Measurements from ENCODE around the gene CLEC12A. TPM values are rescaled to one million over a fixed set of nuclear protein-coding genes. Genes with fewer than 3 reads are reported as not detected.

CLEC12A gene
- total and polyA plus RNA-seq, 4 experiments from 2014 or later: 0.22 TPM; not detected in 3

DNA sequence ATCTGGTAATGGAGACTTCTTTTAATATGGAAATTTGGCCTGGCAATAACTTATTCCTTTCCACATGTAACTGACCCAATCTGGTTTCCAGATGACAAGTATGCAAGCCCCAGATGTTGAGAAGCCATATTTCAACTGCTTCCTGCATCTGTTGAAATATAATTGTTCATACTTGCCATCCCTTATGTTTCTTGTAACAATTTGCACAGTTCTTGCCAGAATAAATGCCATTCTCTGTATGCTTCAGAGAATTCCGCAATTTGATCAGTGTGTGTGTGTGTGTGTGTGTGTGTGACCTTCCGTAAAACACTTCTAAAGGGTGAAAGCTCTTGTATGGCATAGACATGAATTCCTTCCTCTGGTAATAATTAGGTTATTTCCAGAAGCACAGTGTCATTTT, 37.3 kb upstream of the CLEC12A start:
- no peaks in the 10 kb centered on the region for H3K9me3 Mint-ChIP-seq
- ChIA-PET POLR2A (ENCODE audit: partially characterized antibody) (interaction anchor here (0.6 to 0.9 kb wide), 2 partner anchors 173 to 749 kb away, joined by 3 read pairs; partner anchors contain the start of gene CD69), CTCF (ENCODE audit: partially characterized antibody) (interaction anchor here (1.5 kb wide), 1 partner anchor 120 kb away, joined by 7 read pairs; no protein-coding TSS in a partner anchor)
- no peaks in the 10 kb centered on the region for H3K36me3 Mint-ChIP-seq
- DNase-seq: no peak
- no peaks in the 10 kb centered on the region for H3K9me3 ChIP-seq (ENCODE audit: control insufficient read depth in 1 of 2, low read length in 2 of 2)
- no peaks in the 10 kb centered on the region for H3K4me1 ChIP-seq (ENCODE audit: insufficient read depth, low read length)
- peaks cover 0 to 4% of the 10 kb centered on the region in 2 donors for H3K27me3 Mint-ChIP-seq
- no peak overlapping the region for H3K27ac Mint-ChIP-seq
- H3K36me3 ChIP-seq (ENCODE audit: insufficient read depth, low read length): no peaks in the 10 kb centered on the region
- H3K27me3 ChIP-seq (ENCODE audit: insufficient read depth, low read length): no peaks in the 10 kb centered on the region
- H3K4me3 ChIP-seq (ENCODE audit: low read length in 2 of 2): no peak overlapping the region
- H3K4me3 Mint-ChIP-seq: no peak overlapping the region
- no peak overlapping the region for H3K27ac ChIP-seq (ENCODE audit: low read depth, low read length)
- intact Hi-C loops (cut with micrococcal nuclease): no loop called here
- no peaks in the 10 kb centered on the region for H3K4me1 Mint-ChIP-seq

DNA sequence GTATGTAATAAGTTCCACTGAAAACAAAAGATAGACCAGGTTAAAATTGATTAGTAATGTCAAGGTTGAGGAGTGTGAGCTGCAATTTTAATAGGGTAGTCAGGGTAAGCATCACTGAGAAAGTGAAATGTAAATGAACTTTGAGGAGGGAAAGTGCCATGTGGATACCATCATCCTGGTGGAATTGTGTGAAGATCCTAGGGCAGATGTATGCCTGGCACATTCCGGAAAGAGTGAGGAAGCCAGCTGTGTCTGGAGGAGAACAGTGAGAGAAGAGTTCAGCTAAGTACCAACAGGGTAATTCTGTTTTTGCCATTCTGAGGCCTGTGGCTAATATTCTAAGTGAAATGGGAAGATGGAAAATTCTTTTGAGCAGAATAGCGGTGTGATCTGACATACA, 36.2 kb upstream of the CLEC12A start:
- no peak overlapping the region for H3K27ac ChIP-seq (ENCODE audit: low read depth, low read length)
- Mint-ChIP-seq H3K36me3 (no peaks in the 10 kb centered on the region), H3K4me1 (no peaks in the 10 kb centered on the region), H3K9me3 (no peaks in the 10 kb centered on the region), H3K4me3 (no peak overlapping the region), H3K27me3 (peaks cover 0 to 4% of the 10 kb centered on the region in 2 donors), H3K27ac (no peak overlapping the region)
- ChIA-PET POLR2A (ENCODE audit: partially characterized antibody) (interaction anchor here (0.9 kb wide), 1 partner anchor 174 kb away, joined by 3 read pairs; the partner anchor contains the start of gene CD69), CTCF (ENCODE audit: partially characterized antibody) (interaction anchor here (1.5 kb wide), 1 partner anchor 121 kb away, joined by 7 read pairs; no protein-coding TSS in a partner anchor)
- H3K27me3 ChIP-seq (ENCODE audit: insufficient read depth, low read length): no peaks in the 10 kb centered on the region
- H3K36me3 ChIP-seq (ENCODE audit: insufficient read depth, low read length): no peaks in the 10 kb centered on the region
- intact Hi-C loops (cut with micrococcal nuclease): no loop called here
- no peaks in the 10 kb centered on the region for H3K9me3 ChIP-seq (ENCODE audit: control insufficient read depth in 1 of 2, low read length in 2 of 2)
- DNase-seq: no peak
- no peak overlapping the region for H3K4me3 ChIP-seq (ENCODE audit: low read length in 2 of 2)
- H3K4me1 ChIP-seq (ENCODE audit: insufficient read depth, low read length): no peaks in the 10 kb centered on the region

DNA sequence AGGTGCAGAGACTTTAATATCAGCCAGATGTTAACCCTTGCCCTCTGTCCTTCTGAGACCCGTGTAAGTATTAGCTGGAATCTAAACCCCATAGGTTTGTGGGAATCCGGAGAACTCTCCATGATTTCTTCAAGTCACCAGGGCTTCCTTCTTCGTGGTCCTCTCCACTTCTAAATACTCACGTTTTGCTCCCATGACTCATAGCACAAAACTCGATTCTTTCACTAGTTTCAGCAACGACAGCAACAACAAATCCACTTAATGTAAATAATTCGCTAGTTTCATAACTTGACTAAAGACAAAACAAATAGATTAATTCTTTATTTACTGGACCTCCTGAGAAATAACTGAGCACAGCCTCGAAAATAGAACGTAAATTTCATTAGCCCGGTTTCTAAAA, 34.6 kb upstream of the CLEC12A start:
- Histone ChIP-seq H3K36me3 (ENCODE audit: insufficient read depth, low read length) (no peaks in the 10 kb centered on the region), H3K4me1 (ENCODE audit: insufficient read depth, low read length) (no peaks in the 10 kb centered on the region), H3K9me3 (ENCODE audit: control insufficient read depth in 1 of 2, low read length in 2 of 2) (no peaks in the 10 kb centered on the region), H3K27me3 (ENCODE audit: insufficient read depth, low read length) (no peaks in the 10 kb centered on the region), H3K4me3 (ENCODE audit: low read length in 2 of 2) (no peak overlapping the region), H3K27ac (ENCODE audit: low read depth, low read length) (no peak overlapping the region)
- H3K36me3 Mint-ChIP-seq: no peaks in the 10 kb centered on the region
- POLR2A ChIA-PET (ENCODE audit: partially characterized antibody): no interaction called here
- DNase-seq: no peak
- H3K27me3 Mint-ChIP-seq: peaks cover 0 to 7% of the 10 kb centered on the region in 2 donors
- CTCF ChIA-PET (ENCODE audit: partially characterized antibody): interaction anchor here (1.6 kb wide), 1 partner anchor 9 kb away, joined by 3 read pairs; no protein-coding TSS in a partner anchor
- intact Hi-C loops (cut with micrococcal nuclease): no loop called here
- H3K9me3 Mint-ChIP-seq: no peaks in the 10 kb centered on the region
- H3K27ac Mint-ChIP-seq: no peak overlapping the region
- peaks cover 0 to 5% (median under 1%) of the 10 kb centered on the region in 4 donors for H3K4me1 Mint-ChIP-seq
- no peak overlapping the region for H3K4me3 Mint-ChIP-seq

- POLR2A ChIA-PET (ENCODE audit: partially characterized antibody): no interaction called here
- Histone ChIP-seq H3K4me1 (ENCODE audit: insufficient read depth, low read length) (no peaks in the 10 kb centered on the region), H3K36me3 (ENCODE audit: insufficient read depth, low read length) (no peaks in the 10 kb centered on the region), H3K9me3 (ENCODE audit: control insufficient read depth in 1 of 2, low read length in 2 of 2) (no peaks in the 10 kb centered on the region), H3K4me3 (ENCODE audit: low read length in 2 of 2) (no peak overlapping the region), H3K27ac (ENCODE audit: low read depth, low read length) (no peak overlapping the region), H3K27me3 (ENCODE audit: insufficient read depth, low read length) (no peaks in the 10 kb centered on the region)
- Mint-ChIP-seq H3K27me3 (peaks cover 0 to 3% of the 10 kb centered on the region in 2 donors), H3K36me3 (no peaks in the 10 kb centered on the region), H3K4me1 (peaks cover 4 to 25% (median 9%) of the 10 kb centered on the region in 4 donors), H3K4me3 (no peak overlapping the region), H3K27ac (no peak overlapping the region), H3K9me3 (no peaks in the 10 kb centered on the region)
- intact Hi-C loops (cut with micrococcal nuclease): loop anchor here (2.0 to 5.0 kb wide), 3 partner anchors 67 to 250 kb away; no protein-coding TSS in a partner anchor
- CTCF ChIA-PET (ENCODE audit: partially characterized antibody): interaction anchor here (0.8 to 2.2 kb wide), 10 partner anchors 9 to 213 kb away, joined by 3 to 12 read pairs (median 4); no protein-coding TSS in a partner anchor
- DNase-seq: no peak
These were observed 30.8 kb upstream of the CLEC12A start for GRCh38 chr12:9940375-9940774.

DNA sequence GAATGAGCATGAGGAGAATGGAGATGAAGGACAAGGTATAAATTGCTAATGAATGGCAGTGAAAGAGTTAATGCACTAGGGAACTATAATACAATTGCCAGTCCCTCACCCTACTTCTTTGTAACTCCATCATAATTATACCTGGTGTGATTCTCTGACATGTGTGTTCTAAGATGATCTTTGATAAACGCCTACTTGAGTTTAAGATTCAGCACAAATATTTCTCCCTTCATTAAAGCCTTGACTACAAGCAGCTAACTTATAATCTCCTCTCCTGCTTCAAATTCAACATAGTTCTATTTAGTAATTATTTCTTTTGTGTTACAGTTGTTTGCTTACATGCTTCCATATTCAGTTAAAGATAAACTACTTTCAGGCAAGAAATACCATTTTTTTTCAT, 29.4 kb upstream of the CLEC12A start:
- POLR2A ChIA-PET (ENCODE audit: partially characterized antibody): interaction anchor here (0.8 to 1.1 kb wide), 2 partner anchors 165 to 181 kb away, joined by 3 read pairs; partner anchors contain the start of gene CD69
- no peaks in the 10 kb centered on the region for H3K9me3 ChIP-seq (ENCODE audit: control insufficient read depth in 1 of 2, low read length in 2 of 2)
- H3K36me3 Mint-ChIP-seq: no peaks in the 10 kb centered on the region
- peaks cover 4 to 25% (median 9%) of the 10 kb centered on the region in 4 donors for H3K4me1 Mint-ChIP-seq
- intact Hi-C loops (cut with micrococcal nuclease): loop anchor here (2.0 to 5.0 kb wide), 3 partner anchors 65 to 249 kb away; no protein-coding TSS in a partner anchor
- DNase-seq: no peak
- CTCF ChIA-PET (ENCODE audit: partially characterized antibody): interaction anchor here (1.1 kb wide), 1 partner anchor 128 kb away, joined by 4 read pairs; no protein-coding TSS in a partner anchor
- peak overlapping the region in 1 of 7 donors; percentile 71 for H3K27ac Mint-ChIP-seq
- no peak overlapping the region for H3K27ac ChIP-seq (ENCODE audit: low read depth, low read length)
- H3K27me3 ChIP-seq (ENCODE audit: insufficient read depth, low read length): no peaks in the 10 kb centered on the region
- peaks cover 0 to 3% of the 10 kb centered on the region in 2 donors for H3K27me3 Mint-ChIP-seq
- H3K4me3 Mint-ChIP-seq: peak overlapping the region in 1 of 8 donors; percentile 17
- no peaks in the 10 kb centered on the region for H3K4me1 ChIP-seq (ENCODE audit: insufficient read depth, low read length)
- no peak overlapping the region for H3K4me3 ChIP-seq (ENCODE audit: low read length in 2 of 2)
- H3K9me3 Mint-ChIP-seq: no peaks in the 10 kb centered on the region
- H3K36me3 ChIP-seq (ENCODE audit: insufficient read depth, low read length): no peaks in the 10 kb centered on the region

DNA sequence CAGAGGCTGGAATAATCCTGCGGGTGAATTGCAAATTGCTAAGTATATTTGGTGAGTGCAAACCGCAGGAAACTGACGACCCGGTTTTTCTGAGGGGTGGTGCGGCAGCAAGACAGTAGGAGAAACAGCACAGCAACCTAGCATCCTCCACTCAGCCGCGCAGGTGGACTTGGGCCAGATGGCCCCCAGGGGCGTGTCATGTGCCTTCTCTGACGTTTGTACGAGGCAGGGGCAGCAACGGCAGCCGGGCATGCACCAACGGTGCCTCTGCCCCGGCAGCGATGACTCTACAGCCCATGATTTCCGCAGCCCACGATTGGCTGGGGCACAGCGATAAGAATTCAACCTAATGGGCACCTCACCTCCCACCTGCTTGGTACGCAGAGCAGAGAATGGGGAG, 28.0 kb upstream of the CLEC12A start:
- ChIA-PET CTCF (ENCODE audit: partially characterized antibody) (no interaction called here), POLR2A (ENCODE audit: partially characterized antibody) (no interaction called here)

GRCh38 chr12:9944391-9944790, 26.8 kb upstream of the CLEC12A start:
- Histone ChIP-seq H3K4me3 (ENCODE audit: low read length in 2 of 2) (no peak overlapping the region), H3K27me3 (ENCODE audit: insufficient read depth, low read length) (no peaks in the 10 kb centered on the region), H3K36me3 (ENCODE audit: insufficient read depth, low read length) (no peaks in the 10 kb centered on the region), H3K9me3 (ENCODE audit: control insufficient read depth in 1 of 2, low read length in 2 of 2) (no peaks in the 10 kb centered on the region), H3K4me1 (ENCODE audit: insufficient read depth, low read length) (peaks cover 14% of the 10 kb centered on the region), H3K27ac (ENCODE audit: low read depth, low read length) (no peak overlapping the region)
- Mint-ChIP-seq H3K4me1 (peaks cover 14 to 33% (median 22%) of the 10 kb centered on the region in 4 donors), H3K27me3 (peaks cover 0 to 3% of the 10 kb centered on the region in 2 donors), H3K27ac (peak overlapping the region in 1 of 7 donors; percentile 0), H3K9me3 (no peaks in the 10 kb centered on the region), H3K36me3 (no peaks in the 10 kb centered on the region), H3K4me3 (peak overlapping the region in 2 of 8 donors; percentile 4 to 55)
- ChIA-PET POLR2A (ENCODE audit: partially characterized antibody) (no interaction called here), CTCF (ENCODE audit: partially characterized antibody) (interaction anchor here (1.0 kb wide), 1 partner anchor 201 kb away, joined by 3 read pairs; no protein-coding TSS in a partner anchor)
- DNase-seq: no peak
- intact Hi-C loops (cut with micrococcal nuclease): loop anchor here (5.0 kb wide), 1 partner anchor 63 kb away; no protein-coding TSS in a partner anchor

More for the DNA sequence above, 28.0 kb upstream of the CLEC12A start:
- Histone ChIP-seq H3K9me3 (ENCODE audit: control insufficient read depth in 1 of 2, low read length in 2 of 2) (no peaks in the 10 kb centered on the region), H3K4me1 (ENCODE audit: insufficient read depth, low read length) (peaks cover 2% of the 10 kb centered on the region), H3K27ac (ENCODE audit: low read depth, low read length) (no peak overlapping the region), H3K36me3 (ENCODE audit: insufficient read depth, low read length) (no peaks in the 10 kb centered on the region), H3K27me3 (ENCODE audit: insufficient read depth, low read length) (no peaks in the 10 kb centered on the region), H3K4me3 (ENCODE audit: low read length in 2 of 2) (no peak overlapping the region)
- H3K36me3 Mint-ChIP-seq: no peaks in the 10 kb centered on the region
- H3K9me3 Mint-ChIP-seq: no peaks in the 10 kb centered on the region
- H3K4me1 Mint-ChIP-seq: peaks cover 7 to 26% (median 12%) of the 10 kb centered on the region in 4 donors
- H3K27ac Mint-ChIP-seq: peak overlapping the region in 2 of 7 donors; percentile 27 to 80
- peaks cover 0 to 3% of the 10 kb centered on the region in 2 donors for H3K27me3 Mint-ChIP-seq
- H3K4me3 Mint-ChIP-seq: peak overlapping the region; percentile 28 to 92 (median 58)
- intact Hi-C loops (cut with micrococcal nuclease): loop anchor here (5.0 kb wide), 1 partner anchor 64 kb away; no protein-coding TSS in a partner anchor
- peak in 1 of 5 donors; percentile 67 for DNase-seq
